Left ventricle myocardium inferior (tissue), 1 donor: Measurements from ENCODE around the gene FSIP1. TPM values are rescaled to one million over a fixed set of nuclear protein-coding genes. Genes with fewer than 3 reads are reported as not detected.

Source experiments
- DNase-seq: peaks from one replicate; pipeline ENCODE4 v3.0.0-alpha.2; 2020
- H3K27ac ChIP-seq: fragments of 200-600 bp; replicated peaks from 2 replicates; pipeline ENCODE4 v1.8.0; 2021
- H3K27me3 ChIP-seq: fragments of 200-600 bp; 2 replicates; pipeline ENCODE4 v1.8.0; 2021; ENCODE audit warnings: low read depth
- H3K36me3 ChIP-seq: fragments of 200-600 bp; 2 replicates; pipeline ENCODE4 v1.8.0; 2021
- H3K4me1 ChIP-seq: fragments of 200-600 bp; 2 replicates; pipeline ENCODE4 v1.8.0; 2021
- H3K4me3 ChIP-seq: fragments of 200-600 bp; 2 replicates; pipeline ENCODE4 v1.8.0; 2021; ENCODE audit warnings: mild to moderate bottlenecking, moderate library complexity
- H3K9me3 ChIP-seq: fragments of 200-600 bp; replicated peaks from 2 replicates; pipeline ENCODE4 v1.8.0; 2021
- CTCF ChIP-seq: fragments of 200-600 bp; IDR thresholded peaks from 2 replicates; pipeline ENCODE4 v1.8.0; 2021; ENCODE audit warnings: antibody characterized with exemption, mild to moderate bottlenecking, borderline replicate concordance
- intact Hi-C: fragments of 100-400 bp; cut with micrococcal nuclease; formaldehyde crosslinking; loops from one replicate; pipeline ENCODE4 v1.11.0; 2022
- total RNA-seq: library from RNA; stranded (reverse); fragmentation: NEBNext Ultra II Directional; extraction: Animal tissue kit (Norgen Biotek cat#: 25700); gene quantifications from one replicate; pipeline ENCODE4 v1.2.1, GENCODE V29; 2021
- donor health status: DM: no; HTN: yes; CAD: no; lungs with severe emphysema.

The FSIP1 gene
- total RNA-seq, 1 donor from 2014 or later, result 1.2 TPM

DNA sequence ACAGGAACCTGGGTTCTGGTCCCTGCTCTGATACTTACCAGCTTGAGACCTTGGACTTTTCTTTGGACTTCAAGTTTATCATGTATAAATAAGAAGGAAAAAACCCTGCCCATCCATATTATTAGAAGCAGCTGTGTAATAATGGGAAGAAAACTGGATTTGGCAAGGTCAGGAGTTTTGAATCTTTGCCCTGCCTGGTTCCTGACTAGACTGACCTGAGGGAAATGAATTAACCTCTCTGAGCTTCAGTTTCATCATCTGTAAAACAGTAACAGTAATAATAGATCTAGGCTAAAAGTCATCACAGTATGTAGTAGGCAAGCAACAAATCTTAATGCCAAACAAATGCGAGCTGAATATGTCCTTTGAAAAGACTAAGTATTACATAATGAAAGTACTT is 68.8 kb downstream of the FSIP1 start:
- intact Hi-C loops, result no loop called here
- no peak for TF ChIP-seq CTCF
- no peak for DNase-seq

DNA sequence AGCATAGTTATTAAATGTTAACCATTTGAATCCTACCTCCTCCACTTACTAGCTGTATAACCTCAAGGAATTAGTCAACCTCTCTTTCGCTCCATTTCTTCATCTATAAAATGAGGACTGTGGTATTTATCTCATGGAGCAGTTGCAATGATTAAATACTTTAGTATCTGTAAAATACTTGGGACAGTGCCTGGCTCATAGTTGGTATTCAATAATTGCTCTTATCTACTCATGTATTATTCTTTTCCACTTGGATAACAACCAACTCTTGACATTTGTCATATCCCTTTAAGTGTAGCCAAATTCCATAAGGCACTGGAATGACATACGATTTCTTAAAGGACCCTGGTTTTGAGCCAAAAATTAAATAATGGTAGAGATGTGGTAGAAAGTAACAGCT is 72.0 kb downstream of the FSIP1 start:
- no peaks in the 10 kb centered on the region for H3K36me3 ChIP-seq
- no peak for DNase-seq
- no peaks in the 10 kb centered on the region for H3K27me3 ChIP-seq
- TF ChIP-seq CTCF, result no peak
- H3K4me3 ChIP-seq, result no peak overlapping the region
- no peaks in the 10 kb centered on the region for H3K9me3 ChIP-seq
- no peaks in the 10 kb centered on the region for H3K4me1 ChIP-seq
- H3K27ac ChIP-seq, result no peak overlapping the region
- intact Hi-C loops, result no loop called here

More for the DNA sequence above, 68.8 kb downstream of the FSIP1 start:
- Histone ChIP-seq H3K4me1 (no peaks in the 10 kb centered on the region), H3K36me3 (no peaks in the 10 kb centered on the region), H3K4me3 (no peak overlapping the region), H3K27me3 (no peaks in the 10 kb centered on the region), H3K27ac (no peak overlapping the region), H3K9me3 (no peaks in the 10 kb centered on the region)

DNA sequence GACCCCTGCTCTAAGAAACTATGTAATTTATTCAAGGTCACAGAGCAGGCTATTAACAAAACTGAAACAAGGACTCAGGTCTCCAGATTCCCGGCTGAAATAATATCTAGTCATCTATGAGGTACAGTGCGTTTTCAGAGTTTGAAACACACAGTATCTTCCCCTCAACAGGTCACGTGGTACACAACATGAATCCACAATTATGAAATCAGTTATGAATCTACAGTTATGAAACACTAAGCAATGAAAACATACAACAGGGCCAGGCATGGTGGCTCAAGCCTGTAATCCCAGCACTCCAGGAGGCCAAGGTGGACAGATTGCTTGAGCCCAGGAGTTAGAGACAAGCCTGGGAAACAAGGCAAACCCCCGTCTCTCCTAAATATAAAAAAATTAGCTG is 72.7 kb downstream of the FSIP1 start:
- intact Hi-C loops, result no loop called here
- H3K36me3 ChIP-seq, result no peaks in the 10 kb centered on the region
- TF ChIP-seq CTCF, result no peak
- DNase-seq, result no peak
- no peak overlapping the region for H3K4me3 ChIP-seq
- no peaks in the 10 kb centered on the region for H3K4me1 ChIP-seq
- H3K9me3 ChIP-seq, result no peaks in the 10 kb centered on the region
- no peaks in the 10 kb centered on the region for H3K27me3 ChIP-seq
- no peak overlapping the region for H3K27ac ChIP-seq

- Histone ChIP-seq H3K9me3 (no peaks in the 10 kb centered on the region), H3K27me3 (no peaks in the 10 kb centered on the region), H3K36me3 (no peaks in the 10 kb centered on the region), H3K4me3 (no peak overlapping the region), H3K27ac (no peak overlapping the region), H3K4me1 (no peaks in the 10 kb centered on the region)
- TF ChIP-seq CTCF, result no peak
- DNase-seq, result no peak
- intact Hi-C loops, result no loop called here
These were observed 76.4 kb downstream of the FSIP1 start for GRCh38 chr15:39706206-39706605.

GRCh38 chr15:39704689-39705088 is 78.0 kb downstream of the FSIP1 start:
- no peak for TF ChIP-seq CTCF
- intact Hi-C loops, result no loop called here

DNA sequence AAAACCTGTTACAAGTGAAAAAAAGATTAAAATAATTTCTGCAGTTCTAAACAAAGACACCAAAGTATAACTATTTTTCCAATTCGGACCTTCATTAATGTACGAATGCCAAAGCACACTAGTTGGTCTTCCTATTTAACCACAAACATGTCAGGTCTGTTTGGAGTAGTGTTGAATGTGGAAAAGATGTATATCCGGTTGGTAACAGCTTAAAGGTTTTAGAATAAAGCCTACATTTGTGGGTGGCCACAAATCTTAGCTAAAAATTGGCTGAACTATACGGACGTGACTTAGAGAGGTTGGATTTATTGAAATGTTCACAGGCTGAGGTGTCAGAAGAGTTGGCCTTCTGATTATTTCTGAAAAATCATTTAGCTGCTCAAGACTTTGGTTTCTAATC is 78.4 kb downstream of the FSIP1 start:
- Histone ChIP-seq H3K36me3 (no peaks in the 10 kb centered on the region), H3K4me1 (no peaks in the 10 kb centered on the region), H3K4me3 (no peak overlapping the region), H3K9me3 (no peaks in the 10 kb centered on the region), H3K27me3 (no peaks in the 10 kb centered on the region), H3K27ac (no peak overlapping the region)
- intact Hi-C loops, result no loop called here
- no peak for DNase-seq
- TF ChIP-seq CTCF, result no peak

More at GRCh38 chr15:39704689-39705088, 78.0 kb downstream of the FSIP1 start:
- Histone ChIP-seq H3K4me1 (no peaks in the 10 kb centered on the region), H3K4me3 (no peak overlapping the region), H3K9me3 (no peaks in the 10 kb centered on the region), H3K27me3 (no peaks in the 10 kb centered on the region), H3K36me3 (no peaks in the 10 kb centered on the region), H3K27ac (no peak overlapping the region)
- no peak for DNase-seq
